Aorta (tissue), 5 donors: ENCODE data around the gene CACNB4. TPM values are rescaled to one million over a fixed set of nuclear protein-coding genes. Genes with fewer than 3 reads are reported as not detected.

Experiments
- ATAC-seq: fragments of 200-7000 bp; cut with Tn5 transposase; one replicate; pipeline ENCODE4 v1.9.1; 2022; ENCODE audit warnings: moderate library complexity; ENCODE audit not compliant: low FRiP score
- DNase-seq, 2 donors: peaks; one replicate each; pipeline ENCODE4 v3.0.0-alpha.2; 2020
- H3K27ac ChIP-seq, 2 donors: one replicate each; pipeline ENCODE4 v1.5.1; 2013; ENCODE audit warnings: low read length in 2 of 2, mild to moderate bottlenecking in 2 of 2, moderate library complexity in 2 of 2, control low read depth in 1 of 2, inconsistent platforms in 1 of 2, low read depth in 1 of 2
- H3K27me3 ChIP-seq, 2 donors: one replicate each; pipeline ENCODE4 v1.6.1; 2013; ENCODE audit warnings: control low read depth in 1 of 2, low read length in 1 of 2, mild to moderate bottlenecking in 1 of 2, moderate library complexity in 1 of 2; ENCODE audit not compliant: insufficient read depth in 2 of 2, control insufficient read depth in 1 of 2
- H3K36me3 ChIP-seq, 2 donors: one replicate each; pipeline ENCODE4 v1.6.1; 2013; ENCODE audit warnings: control low read depth in 1 of 2, low read length in 1 of 2, mild to moderate bottlenecking in 1 of 2; ENCODE audit not compliant: insufficient read depth in 2 of 2, control insufficient read depth in 1 of 2
- H3K4me1 ChIP-seq, 2 donors: one replicate each; pipeline ENCODE4 v1.6.1; 2013; ENCODE audit warnings: low read length in 2 of 2, control low read depth in 1 of 2, mild to moderate bottlenecking in 1 of 2, moderate library complexity in 1 of 2; ENCODE audit not compliant: insufficient read depth in 2 of 2, control insufficient read depth in 1 of 2
- H3K4me3 ChIP-seq, 2 donors: one replicate each; pipeline ENCODE4 v1.5.1; 2013; ENCODE audit warnings: low read length in 2 of 2, control low read depth in 1 of 2, mild to moderate bottlenecking in 1 of 2
- H3K9me3 ChIP-seq: one replicate; pipeline ENCODE4 v1.6.1; 2013; ENCODE audit warnings: mild to moderate bottlenecking, low read length; ENCODE audit not compliant: control insufficient read depth
- WGBS, 2 donors: extraction: QIAGEN DNeasy Blood & Tissue Kit; methylation state at CpG; one replicate each; pipeline ENCODE4 v1.1.7; 2013; 5-methylcytosine and 5-hydroxymethylcytosine counted together
- intact Hi-C, 2 donors: fragments of 100-400 bp; cut with DNase I; formaldehyde crosslinking; loops; one replicate each; pipeline versions ENCODE4 v1.14.2 to v1.15.0; 2022
- polyA plus RNA-seq, 2 donors: library from polyadenylated mRNA; stranded (reverse); fragments of 200-250 nt; gene quantifications; one replicate each; pipeline ENCODE4 v1.2.3, GENCODE V29; 2013
- total RNA-seq, 2 donors: library from RNA; stranded (reverse); fragmentation: NEBNext Ultra II Directional; extraction: Animal tissue kit (Norgen Biotek cat#: 25700); gene quantifications; one replicate each; pipeline ENCODE4 v1.2.1, GENCODE V29; 2021
- donor health status: healthy with polysubstance abuse.
- donor health status: Bipolar disorder and iron deficiency.
- donor health status: DM: no; HTN: no; CAD: no.
- donor health status: DM: no; HTN: no; CAD: no.
- donor health status: DM: yes; HTN: yes; CAD: no.

The CACNB4 gene
- total and polyA plus RNA-seq, 4 donors = 1.2 to 14.3 (median 3.2) TPM

DNA sequence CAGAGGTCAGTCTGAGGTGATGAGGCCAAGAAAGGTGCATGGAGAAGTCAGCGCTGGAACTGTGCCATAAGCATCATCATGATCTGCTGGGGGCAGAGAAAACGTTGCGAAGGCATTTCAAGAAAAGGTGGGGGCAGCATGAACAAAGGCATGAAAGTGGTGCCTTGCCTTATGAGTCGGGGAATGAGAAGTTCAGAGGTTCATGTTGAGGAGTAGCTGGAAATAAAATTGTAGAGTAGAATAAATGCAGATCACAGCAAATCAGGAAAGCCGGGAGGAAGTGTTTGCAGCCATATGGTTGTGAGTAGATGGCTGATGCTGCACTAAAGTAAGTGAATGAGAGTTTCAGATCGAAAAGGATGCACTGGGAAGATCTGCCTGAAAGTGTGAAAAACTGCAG is 198.5 kb downstream of the CACNB4 start:
- peaks cover 0 to 2% of the 10 kb centered on the region in 2 donors for H3K4me1 ChIP-seq
- no peaks in the 10 kb centered on the region for H3K27me3 ChIP-seq
- no peak for DNase-seq
- no peaks in the 10 kb centered on the region for H3K36me3 ChIP-seq
- intact Hi-C loops = loop anchor here in 1 of 2 donors (10.0 kb wide), 1 partner anchor 54 kb away; no protein-coding TSS in a partner anchor
- H3K4me3 ChIP-seq = no peak overlapping the region
- no peak overlapping the region for H3K27ac ChIP-seq
- no peaks in the 10 kb centered on the region for H3K9me3 ChIP-seq
- no peak for ATAC-seq
- 80 to 81% methylated on average over 6 of the region's 6 CpGs for WGBS, 2 donors

DNA sequence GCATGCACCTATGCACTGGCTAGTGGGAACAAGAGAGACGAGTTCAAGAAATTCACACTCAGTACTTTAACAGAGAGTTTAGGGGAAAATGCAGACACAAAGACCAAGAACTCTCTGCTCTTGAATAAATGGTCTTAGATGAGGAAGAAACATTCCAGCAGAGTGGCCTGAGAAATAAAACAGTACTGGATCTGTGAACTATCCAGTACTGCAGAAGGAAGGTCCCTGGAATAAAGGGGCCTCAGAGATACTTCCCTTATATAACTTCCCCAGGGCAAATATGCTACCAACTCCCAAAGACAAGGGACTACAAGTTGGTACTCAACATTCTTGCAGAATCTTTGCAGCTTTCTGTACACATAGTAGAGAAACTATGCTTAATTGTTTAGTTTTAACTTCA is 199.7 kb downstream of the CACNB4 start:
- peaks cover 0 to 2% of the 10 kb centered on the region in 2 donors for H3K4me1 ChIP-seq
- no peak overlapping the region for H3K4me3 ChIP-seq
- 91 to 98% methylated on average over 1 of the region's 1 CpG for WGBS, 2 donors
- H3K27ac ChIP-seq = no peak overlapping the region
- no peaks in the 10 kb centered on the region for H3K9me3 ChIP-seq
- intact Hi-C loops = no loop called here
- H3K27me3 ChIP-seq = no peaks in the 10 kb centered on the region
- H3K36me3 ChIP-seq = no peaks in the 10 kb centered on the region
- no peak for ATAC-seq
- DNase-seq = no peak

DNA sequence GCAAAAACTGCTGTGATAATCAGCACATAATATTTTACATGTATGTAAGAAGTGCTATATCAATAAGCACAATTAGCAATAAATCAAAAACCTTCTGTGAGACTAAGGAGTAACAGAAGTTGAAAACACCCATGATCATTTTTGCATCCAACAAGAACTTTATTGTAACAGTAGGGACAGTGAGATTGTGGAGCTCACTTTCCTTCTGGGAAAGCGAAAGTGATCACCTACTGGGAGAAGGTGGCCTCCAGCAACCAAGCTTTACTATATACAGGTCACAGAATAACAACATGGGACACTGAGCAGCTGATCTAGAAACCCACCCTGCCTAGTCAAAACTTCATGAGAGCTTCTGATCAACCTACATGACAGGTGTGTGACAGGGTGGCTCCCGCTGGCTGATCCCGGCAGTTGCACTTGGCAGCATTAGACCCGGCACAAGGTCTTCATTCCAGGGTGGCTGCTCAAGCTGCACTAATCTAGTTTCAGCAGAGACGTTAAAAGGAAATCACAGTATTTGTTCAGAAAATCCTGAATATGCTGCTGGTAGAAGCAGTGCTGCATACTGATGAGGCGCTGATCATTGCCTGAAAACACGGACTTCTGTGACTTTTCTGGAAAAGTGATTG is 207.2 kb downstream of the CACNB4 start:
- 27 to 31% methylated on average over 7 of the region's 7 CpGs for WGBS, 2 donors
- no peaks in the 10 kb centered on the region for H3K9me3 ChIP-seq
- peak overlapping the region; percentile 37 to 49 for H3K4me3 ChIP-seq
- no peak for DNase-seq
- intact Hi-C loops = no loop called here
- peak; percentile 33 for ATAC-seq
- H3K27me3 ChIP-seq = no peaks in the 10 kb centered on the region
- peak overlapping the region in 1 of 2 donors; percentile 45 for H3K27ac ChIP-seq
- H3K4me1 ChIP-seq = no peaks in the 10 kb centered on the region
- no peaks in the 10 kb centered on the region for H3K36me3 ChIP-seq

DNA sequence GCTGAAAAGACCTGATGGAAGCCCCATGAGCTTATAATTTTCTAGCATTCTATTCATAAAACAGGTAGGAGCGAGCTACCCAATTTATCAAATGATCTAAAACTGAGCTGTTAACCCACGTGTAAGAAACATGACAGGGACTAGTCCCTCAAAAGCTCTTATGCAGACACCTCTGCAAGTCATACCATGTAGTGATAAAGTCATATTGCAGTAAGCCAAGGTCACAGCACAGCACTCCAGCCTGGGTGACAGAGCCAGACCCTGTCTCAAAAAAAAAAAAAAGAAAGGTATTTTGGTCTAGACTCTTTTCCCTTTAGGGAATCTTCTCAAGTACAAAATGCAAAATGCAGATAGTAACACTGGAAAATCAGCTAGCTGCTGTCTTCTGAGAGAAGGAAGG is 211.7 kb downstream of the CACNB4 start:
- no peaks in the 10 kb centered on the region for H3K36me3 ChIP-seq
- WGBS, 2 donors = 88 to 90% methylated on average over 2 of the region's 2 CpGs
- H3K4me3 ChIP-seq = no peak overlapping the region
- DNase-seq (no peak), ATAC-seq (no peak)
- H3K9me3 ChIP-seq = no peaks in the 10 kb centered on the region
- H3K27ac ChIP-seq = no peak overlapping the region
- no peaks in the 10 kb centered on the region for H3K4me1 ChIP-seq
- no peaks in the 10 kb centered on the region for H3K27me3 ChIP-seq
- intact Hi-C loops = loop anchor here in 1 of 2 donors (10.0 kb wide), 1 partner anchor 58 kb away; no protein-coding TSS in a partner anchor

DNA sequence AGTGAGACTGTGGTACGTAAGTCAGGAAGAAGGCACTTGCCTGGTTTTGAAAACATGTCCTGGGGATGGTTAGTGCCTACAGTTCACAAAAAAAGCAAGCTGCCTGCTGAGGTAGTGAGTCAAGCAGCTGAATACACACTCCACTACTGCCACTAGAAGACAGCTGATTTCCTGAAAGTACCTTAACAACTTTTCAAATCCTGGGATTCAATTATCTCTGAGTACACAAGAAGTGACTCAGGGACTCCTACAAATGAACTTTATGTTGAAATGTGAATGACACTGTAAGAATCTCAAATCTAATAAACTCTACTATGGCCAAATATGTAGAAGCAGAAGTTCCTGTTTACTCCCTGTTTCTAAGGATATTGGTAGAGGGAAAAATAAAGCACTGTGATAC is 212.6 kb downstream of the CACNB4 start:
- H3K36me3 ChIP-seq = no peaks in the 10 kb centered on the region
- no peaks in the 10 kb centered on the region for H3K9me3 ChIP-seq
- no peaks in the 10 kb centered on the region for H3K27me3 ChIP-seq
- DNase-seq (no peak), ATAC-seq (no peak)
- H3K4me1 ChIP-seq = peaks cover 0 to 3% of the 10 kb centered on the region in 2 donors
- intact Hi-C loops = loop anchor here in 1 of 2 donors (10.0 kb wide), 1 partner anchor 59 kb away; no protein-coding TSS in a partner anchor
- H3K27ac ChIP-seq = no peak overlapping the region
- WGBS, 2 donors = 52 to 79% methylated on average over 1 of the region's 1 CpG
- H3K4me3 ChIP-seq = no peak overlapping the region

DNA sequence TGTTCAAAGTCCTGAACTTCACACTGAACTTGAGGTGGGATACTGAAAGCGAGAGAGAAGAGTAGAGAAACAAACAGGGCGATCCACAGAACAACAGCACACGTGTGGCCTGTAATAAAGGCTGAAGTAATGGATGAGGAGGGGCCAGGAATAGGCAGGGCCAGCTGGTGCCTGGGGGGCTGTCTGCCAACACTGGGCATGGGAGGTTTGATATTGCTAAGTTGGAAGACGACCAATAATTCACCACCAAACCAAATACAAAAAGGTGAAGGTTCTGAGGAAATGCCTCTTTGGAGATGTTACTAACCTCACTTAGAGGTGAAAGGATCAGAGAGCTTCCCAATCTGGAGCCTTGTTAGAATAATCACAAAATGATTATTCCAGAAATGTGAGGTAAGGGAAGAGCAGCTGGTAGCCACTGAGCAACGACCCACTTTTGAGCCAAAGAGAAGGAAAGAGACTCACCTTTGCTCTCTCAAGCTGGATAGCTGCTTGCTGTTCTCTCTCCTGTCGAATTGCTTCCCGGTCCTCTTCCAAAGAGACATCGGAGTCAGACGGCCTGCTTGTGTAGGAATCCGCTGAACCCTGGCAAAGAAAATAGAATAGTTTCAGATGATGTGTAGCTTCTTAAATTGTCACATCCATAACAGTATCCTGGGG is 215.9 kb downstream of the CACNB4 start:
- H3K36me3 ChIP-seq = no peaks in the 10 kb centered on the region
- peaks cover 6 to 16% of the 10 kb centered on the region in 2 donors for H3K4me1 ChIP-seq
- DNase-seq (no peak), ATAC-seq (no peak)
- 73 to 79% methylated on average over 10 of the region's 10 CpGs for WGBS, 2 donors
- H3K9me3 ChIP-seq = no peaks in the 10 kb centered on the region
- H3K27ac ChIP-seq = peak overlapping the region in 1 of 2 donors; percentile 14
- no peak overlapping the region for H3K4me3 ChIP-seq
- intact Hi-C loops = loop anchor here in 1 of 2 donors (10.0 kb wide), 1 partner anchor 62 kb away; no protein-coding TSS in a partner anchor
- no peaks in the 10 kb centered on the region for H3K27me3 ChIP-seq

DNA sequence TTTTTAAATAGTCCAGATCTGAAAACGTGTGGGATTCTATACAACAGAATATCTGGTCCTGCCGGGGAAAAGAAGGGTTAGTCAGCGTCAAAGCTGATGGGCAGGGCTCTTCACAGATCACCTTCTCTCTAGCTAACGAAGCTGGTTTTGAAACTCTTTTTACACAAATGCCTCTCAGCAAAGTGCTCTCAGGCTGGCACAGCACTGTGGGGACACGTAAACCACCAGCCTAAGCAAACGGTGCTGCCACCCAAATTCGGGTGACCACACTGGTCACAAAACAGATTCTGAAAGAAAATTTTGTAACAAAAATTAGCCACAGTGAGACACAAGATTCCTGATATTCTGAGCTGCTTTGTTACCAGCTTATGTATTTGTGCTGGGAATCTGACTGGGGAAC is 217.5 kb downstream of the CACNB4 start:
- H3K36me3 ChIP-seq = no peaks in the 10 kb centered on the region
- 60 to 65% methylated on average over 7 of the region's 7 CpGs for WGBS, 2 donors
- H3K27me3 ChIP-seq = no peaks in the 10 kb centered on the region
- peaks cover 9 to 16% of the 10 kb centered on the region in 2 donors for H3K4me1 ChIP-seq
- H3K9me3 ChIP-seq = no peaks in the 10 kb centered on the region
- no peak overlapping the region for H3K4me3 ChIP-seq
- intact Hi-C loops = loop anchor here in 1 of 2 donors (10.0 kb wide), 1 partner anchor 63 kb away; no protein-coding TSS in a partner anchor
- ATAC-seq (no peak), DNase-seq (no peak)
- no peak overlapping the region for H3K27ac ChIP-seq

DNA sequence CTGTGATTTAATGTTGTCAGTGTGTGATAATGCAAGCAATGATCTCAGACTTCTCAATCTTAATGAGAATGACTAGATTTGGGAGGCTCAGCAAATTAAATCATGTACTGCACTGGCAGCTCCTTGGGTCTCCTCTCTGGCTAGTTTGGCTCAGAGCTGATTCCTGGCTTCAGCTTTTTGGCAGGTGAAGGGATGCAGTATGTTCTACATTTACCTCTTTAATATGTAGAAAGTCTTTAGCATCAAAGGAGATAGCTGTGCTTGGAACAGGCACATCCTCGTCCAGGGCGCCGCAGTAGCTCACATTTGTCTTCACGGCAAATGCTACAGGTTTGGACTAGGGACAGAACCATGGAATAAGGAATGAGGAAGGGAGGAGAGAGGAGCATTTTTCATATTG is 218.3 kb downstream of the CACNB4 start:
- intact Hi-C loops = loop anchor here in 1 of 2 donors (10.0 kb wide), 1 partner anchor 64 kb away; no protein-coding TSS in a partner anchor
- H3K36me3 ChIP-seq = no peaks in the 10 kb centered on the region
- H3K27ac ChIP-seq = no peak overlapping the region
- no peaks in the 10 kb centered on the region for H3K27me3 ChIP-seq
- peaks cover 9 to 16% of the 10 kb centered on the region in 2 donors for H3K4me1 ChIP-seq
- 91 to 98% methylated on average over 4 of the region's 4 CpGs for WGBS, 2 donors
- ATAC-seq = no peak
- no peak for DNase-seq
- H3K9me3 ChIP-seq = no peaks in the 10 kb centered on the region
- H3K4me3 ChIP-seq = no peak overlapping the region
